Esophagus muscularis mucosa (tissue), 4 donors: ENCODE measurements around the gene SRR. TPM values are rescaled to one million over a fixed set of nuclear protein-coding genes. Genes with fewer than 3 reads are reported as not detected.

ENCODE experiments used
- DNase-seq: peaks from one replicate; pipeline ENCODE4 v3.0.0-alpha.2; 2017; ENCODE audit errors: extremely low spot score
- H3K27ac ChIP-seq, 4 donors: fragments of 200-600 bp; sonication (generic); replicated peaks in 1 of 4; 1 replicate in 3 of 4; 2 replicates in 1 of 4; pipeline ENCODE4 v1.5.1; 2016 to 2019; ENCODE audit warnings: mild to moderate bottlenecking in 1 of 4
- H3K27me3 ChIP-seq, 4 donors: fragments of 200-600 bp; sonication (generic); one replicate each; pipeline versions ENCODE4 v1.5.1 to v1.6.0; 2016 to 2019
- H3K36me3 ChIP-seq, 4 donors: fragments of 200-600 bp; sonication (generic); one replicate each; pipeline ENCODE4 v1.5.1; 2016 to 2019
- H3K4me1 ChIP-seq, 4 donors: fragments of 200-600 bp; sonication (generic); one replicate each; pipeline ENCODE4 v1.5.1; 2016 to 2019
- H3K4me3 ChIP-seq, 4 donors: fragments of 200-600 bp; sonication (generic); 1 replicate in 2 of 4; 2 replicates in 2 of 4; pipeline ENCODE4 v1.5.1; 2016 to 2019; ENCODE audit warnings: mild to moderate bottlenecking in 4 of 4, moderate library complexity in 1 of 4
- H3K9me3 ChIP-seq, 4 donors: fragments of 200-600 bp; sonication (generic); 1 replicate in 3 of 4; 2 replicates in 1 of 4; pipeline ENCODE4 v1.5.1; 2016 to 2019
- EP300 ChIP-seq: sonication (generic); formaldehyde crosslinking; IDR thresholded peaks from one replicate; pipeline ENCODE4 v1.6.1; 2017; ENCODE audit warnings: antibody characterized with exemption
- POLR2A ChIP-seq: fragments of 450-650 bp; IDR thresholded peaks from one replicate; pipeline ENCODE4 v1.6.1; 2017; ENCODE audit warnings: antibody characterized with exemption, moderate library complexity, mild to moderate bottlenecking, low read depth
- POLR2AphosphoS5 ChIP-seq, 2 donors: sonication (generic); formaldehyde crosslinking; IDR thresholded peaks; one replicate each; pipeline ENCODE4 v1.6.1; 2017; ENCODE audit warnings: antibody characterized with exemption in 2 of 2
- WGBS: methylation state at CpG from one replicate; pipeline ENCODE4 v1.1.5; 2018; 5-methylcytosine and 5-hydroxymethylcytosine counted together
- intact Hi-C: fragments of 100-400 bp; cut with DNase I; formaldehyde crosslinking; loops from one replicate; pipeline ENCODE4 v1.15.1; 2023
- total RNA-seq, 4 donors: library from RNA; depleted of rRNA; stranded (reverse); fragments of >200 nt; gene quantifications; one replicate each; pipeline versions ENCODE4 v1.1.0 to v1.2.1, GENCODE V29; 2016
- TF ChIP-seq, protein P1 (sequence below), 3 experiments: fragments of 200-600 bp in 2 of 3; fragments of 450-650 bp in 1 of 3; sonication (generic) in 2 of 3; IDR thresholded peaks; one replicate each; pipeline ENCODE4 v1.5.1; 2017 to 2019; ENCODE audit warnings: antibody characterized with exemption in 3 of 3, mild to moderate bottlenecking in 2 of 3, moderate library complexity in 1 of 3

Gene SRR
- total RNA-seq, 4 donors from 2014 or later, result 14.4 to 19.6 (median 15.5) TPM

DNA sequence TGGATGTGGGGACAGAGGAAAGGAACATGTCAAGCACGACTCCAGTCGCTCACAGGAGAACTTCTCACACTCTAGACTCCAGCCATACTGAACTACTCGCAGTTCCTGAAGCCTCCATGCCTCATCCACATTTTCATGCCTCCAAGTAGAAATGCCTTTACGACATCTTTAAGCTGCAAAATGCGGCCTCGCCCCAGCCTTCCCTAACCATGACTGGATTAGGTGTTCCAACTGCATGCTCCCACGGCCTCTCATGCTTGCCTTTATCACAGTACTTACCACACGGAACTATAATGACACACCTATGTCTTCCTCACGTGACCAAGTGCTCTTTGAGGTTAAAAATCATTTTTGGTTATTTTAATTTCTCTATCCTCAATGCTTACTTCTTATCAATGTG lies 24.0 kb upstream of the SRR start:
- intact Hi-C loops, result loop anchor here (5.0 kb wide), 1 partner anchor 32 kb away; no protein-coding TSS in a partner anchor
- Histone ChIP-seq H3K4me1 (peaks cover 0 to 22% (median 18%) of the 10 kb centered on the region in 4 donors), H3K27me3 (no peaks in the 10 kb centered on the region), H3K27ac (no peak overlapping the region), H3K36me3 (peaks cover 46 to 77% (median 68%) of the 10 kb centered on the region in 4 donors), H3K4me3 (no peak overlapping the region), H3K9me3 (no peaks in the 10 kb centered on the region)
- TF ChIP-seq POLR2AphosphoS5 (IDR thresholded peaks at IDR 0.05) (no peak), EP300 (no peak), POLR2A (no peak)
- TF ChIP-seq, protein P1, sequence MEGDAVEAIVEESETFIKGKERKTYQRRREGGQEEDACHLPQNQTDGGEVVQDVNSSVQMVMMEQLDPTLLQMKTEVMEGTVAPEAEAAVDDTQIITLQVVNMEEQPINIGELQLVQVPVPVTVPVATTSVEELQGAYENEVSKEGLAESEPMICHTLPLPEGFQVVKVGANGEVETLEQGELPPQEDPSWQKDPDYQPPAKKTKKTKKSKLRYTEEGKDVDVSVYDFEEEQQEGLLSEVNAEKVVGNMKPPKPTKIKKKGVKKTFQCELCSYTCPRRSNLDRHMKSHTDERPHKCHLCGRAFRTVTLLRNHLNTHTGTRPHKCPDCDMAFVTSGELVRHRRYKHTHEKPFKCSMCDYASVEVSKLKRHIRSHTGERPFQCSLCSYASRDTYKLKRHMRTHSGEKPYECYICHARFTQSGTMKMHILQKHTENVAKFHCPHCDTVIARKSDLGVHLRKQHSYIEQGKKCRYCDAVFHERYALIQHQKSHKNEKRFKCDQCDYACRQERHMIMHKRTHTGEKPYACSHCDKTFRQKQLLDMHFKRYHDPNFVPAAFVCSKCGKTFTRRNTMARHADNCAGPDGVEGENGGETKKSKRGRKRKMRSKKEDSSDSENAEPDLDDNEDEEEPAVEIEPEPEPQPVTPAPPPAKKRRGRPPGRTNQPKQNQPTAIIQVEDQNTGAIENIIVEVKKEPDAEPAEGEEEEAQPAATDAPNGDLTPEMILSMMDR (IDR thresholded peaks at IDR 0.05), result no peak
- whole genome bisulfite sequencing, result 90% methylated on average over 9 of the region's 9 CpGs
- DNase-seq, result no peak

GRCh38 chr17:2282297-2282873 lies 21.4 kb upstream of the SRR start:
- Histone ChIP-seq H3K9me3 (no peaks in the 10 kb centered on the region), H3K27ac (peak overlapping the region in 3 of 4 donors; percentile 36 to 54 (median 38)), H3K27me3 (no peaks in the 10 kb centered on the region), H3K36me3 (peaks cover 46 to 92% (median 72%) of the 10 kb centered on the region in 4 donors), H3K4me3 (no peak overlapping the region), H3K4me1 (peaks cover 0 to 6% (median 1%) of the 10 kb centered on the region in 4 donors)
- 47% methylated on average over 7 of the region's 7 CpGs for WGBS
- intact Hi-C loops, result loop anchor here (5.0 kb wide), 1 partner anchor 35 kb away; no protein-coding TSS in a partner anchor
- TF ChIP-seq, protein P1 (IDR thresholded peaks at IDR 0.05), result peak; percentile 58 to 71 (median 67)
- TF ChIP-seq EP300, result no peak
- no peak for DNase-seq

DNA sequence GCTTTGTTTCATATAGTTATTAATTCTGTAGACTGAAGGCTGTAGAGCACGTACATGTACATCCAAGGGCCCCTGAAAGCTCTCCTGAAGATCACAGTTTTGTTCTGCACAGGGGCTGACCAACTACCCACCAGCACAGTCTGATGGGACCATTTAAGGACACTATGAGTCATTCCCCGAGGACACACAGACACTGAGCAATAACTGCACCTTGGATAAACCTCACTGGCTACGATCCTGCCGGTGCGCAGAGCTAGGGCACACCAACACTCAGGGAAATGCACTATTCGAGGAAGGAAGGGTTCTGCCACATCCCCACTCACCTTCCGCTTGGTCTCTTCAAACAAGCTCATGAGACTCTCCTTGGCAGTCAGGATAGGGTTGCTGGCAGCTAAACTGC lies 20.4 kb upstream of the SRR start:
- Histone ChIP-seq H3K4me1 (peaks cover 0 to 6% (median 1%) of the 10 kb centered on the region in 4 donors), H3K4me3 (no peak overlapping the region), H3K27ac (peak overlapping the region in 1 of 4 donors; percentile 39), H3K36me3 (peaks cover 46 to 95% (median 74%) of the 10 kb centered on the region in 4 donors), H3K9me3 (no peaks in the 10 kb centered on the region), H3K27me3 (no peaks in the 10 kb centered on the region)
- no peak for DNase-seq
- no peak for TF ChIP-seq POLR2AphosphoS5 (IDR thresholded peaks at IDR 0.05)
- no peak for TF ChIP-seq EP300
- no peak for TF ChIP-seq POLR2A
- TF ChIP-seq, protein P1 (IDR thresholded peaks at IDR 0.05), result no peak
- intact Hi-C loops, result loop anchor here (5.0 kb wide), 1 partner anchor 36 kb away; no protein-coding TSS in a partner anchor
- 94% methylated on average over 6 of the region's 7 CpGs for WGBS

- WGBS, result 94% methylated on average over 5 of the region's 5 CpGs
- Histone ChIP-seq H3K4me3 (no peak overlapping the region), H3K4me1 (peaks cover 0 to 4% (median 0%) of the 10 kb centered on the region in 4 donors), H3K27me3 (no peaks in the 10 kb centered on the region), H3K27ac (no peak overlapping the region), H3K36me3 (peaks cover 26 to 97% (median 81%) of the 10 kb centered on the region in 4 donors), H3K9me3 (no peaks in the 10 kb centered on the region)
- TF ChIP-seq EP300 (no peak), POLR2AphosphoS5 (IDR thresholded peaks at IDR 0.05) (no peak), POLR2A (no peak)
- TF ChIP-seq, protein P1 (IDR thresholded peaks at IDR 0.05), result no peak
- no peak for DNase-seq
- intact Hi-C loops, result no loop called here
Measured at GRCh38 chr17:2289878-2290478, 13.8 kb upstream of the SRR start.
